ENCODE measurements around the gene TCF25. TPM values are rescaled to one million over a fixed set of nuclear protein-coding genes. Genes with fewer than 3 reads are reported as not detected.

The TCF25 gene
- total and polyA plus RNA-seq, 12 donors, result 177 to 438 (median 213) TPM

GRCh38 chr16:89936981-89937380, 63.6 kb downstream of the TCF25 start:
- intact Hi-C loops (cut with DNase I), result no loop called here
- Histone ChIP-seq H3K36me3 (replicated peaks in 1 of 2) (peaks cover 0 to 15% of the 10 kb centered on the region in 2 donors), H3K4me3 (no peak overlapping the region), H3K9me3 (replicated peaks in 1 of 3) (no peaks in the 10 kb centered on the region), H3K27ac (no peak overlapping the region), H3K4me1 (replicated peaks in 1 of 2) (no peaks in the 10 kb centered on the region), H3K27me3 (no peaks in the 10 kb centered on the region)
- 93 to 97% (median 94%) methylated on average over 13 to 20 of the region's 20 CpGs for WGBS, 4 donors
- no peak for DNase-seq
- TF ChIP-seq POLR2A (IDR thresholded peaks at IDR 0.05) (no peak), CTCF (IDR thresholded peaks at IDR 0.05) (no peak)

- 72 to 84% (median 79%) methylated on average over 20 to 21 of the region's 21 CpGs for WGBS, 4 donors
Observed at GRCh38 chr16:89938175-89938885, 64.9 kb downstream of the TCF25 start.

GRCh38 chr16:89944773-89945172, 71.4 kb downstream of the TCF25 start:
- Histone ChIP-seq H3K36me3 (replicated peaks in 1 of 2) (no peaks in the 10 kb centered on the region), H3K27ac (no peak overlapping the region), H3K9me3 (replicated peaks in 1 of 3) (no peaks in the 10 kb centered on the region), H3K4me1 (replicated peaks in 1 of 2) (peaks cover 0 to 14% of the 10 kb centered on the region in 2 donors), H3K4me3 (no peak overlapping the region), H3K27me3 (no peaks in the 10 kb centered on the region)
- TF ChIP-seq CTCF (IDR thresholded peaks at IDR 0.05) (no peak), POLR2A (IDR thresholded peaks at IDR 0.05) (no peak)
- WGBS, 4 donors, result 61 to 76% (median 69%) methylated on average over 5 of the region's 5 CpGs
- intact Hi-C loops (cut with DNase I), result no loop called here
- DNase-seq, result no peak

More at GRCh38 chr16:89938175-89938885, 64.9 kb downstream of the TCF25 start:
- Histone ChIP-seq H3K36me3 (replicated peaks in 1 of 2) (peaks cover 0 to 9% of the 10 kb centered on the region in 2 donors), H3K27ac (no peak overlapping the region), H3K4me3 (no peak overlapping the region), H3K9me3 (replicated peaks in 1 of 3) (no peaks in the 10 kb centered on the region), H3K27me3 (no peaks in the 10 kb centered on the region), H3K4me1 (replicated peaks in 1 of 2) (no peaks in the 10 kb centered on the region)
- no peak for DNase-seq
- no peak for TF ChIP-seq CTCF (IDR thresholded peaks at IDR 0.05)
- TF ChIP-seq POLR2A (IDR thresholded peaks at IDR 0.05), result no peak
- intact Hi-C loops (cut with DNase I), result no loop called here

GRCh38 chr16:89945654-89946053, 72.3 kb downstream of the TCF25 start:
- no peaks in the 10 kb centered on the region for H3K36me3 ChIP-seq (replicated peaks in 1 of 2)
- intact Hi-C loops (cut with DNase I), result no loop called here
- whole genome bisulfite sequencing, 4 donors, result 72 to 78% (median 75%) methylated on average over 7 of the region's 7 CpGs
- no peak overlapping the region for H3K27ac ChIP-seq
- no peak for TF ChIP-seq POLR2A (IDR thresholded peaks at IDR 0.05)
- TF ChIP-seq CTCF (IDR thresholded peaks at IDR 0.05), result no peak
- DNase-seq, result no peak
- no peaks in the 10 kb centered on the region for H3K27me3 ChIP-seq
- no peak overlapping the region for H3K4me3 ChIP-seq
- H3K4me1 ChIP-seq (replicated peaks in 1 of 2), result peaks cover 0 to 14% of the 10 kb centered on the region in 2 donors
- no peaks in the 10 kb centered on the region for H3K9me3 ChIP-seq (replicated peaks in 1 of 3)

Data from adrenal gland (tissue), 12 donors.